ENCODE data around the gene EVL.

- TF ChIP-seq GATA2 (IDR thresholded peaks at IDR 0.05; ENCODE audit: low read depth, low read length) (no peak), GATA3 (IDR thresholded peaks at IDR 0.05; ENCODE audit: low read depth, low read length) (no peak)
Measured at GRCh38 chr14:100093319-100093718, 28.1 kb downstream of the EVL start.
